Measurements from ENCODE around the gene PLPP2.
"Not testable (repeated sequence)": the region's sequence is repeated elsewhere in the genome, so short reads cannot be mapped to it uniquely, and the experiment has no call there.

GRCh38 chr19:256804-257203 lies 34.4 kb downstream of the PLPP2 start:
- TF ChIP-seq CTCF (IDR thresholded peaks at IDR 0.05; ENCODE audit: borderline replicate concordance, extremely low read depth, low read length, poor library complexity, severe bottlenecking); EZH2 (IDR thresholded peaks at IDR 0.05; ENCODE audit: borderline replicate concordance, low read depth, low read length, severe bottlenecking): not testable (repeated sequence)

Measured in DND-41 (cell line).